Muscle layer of duodenum (tissue), 2 donors: Measurements from ENCODE around the gene GAL3ST2.

ENCODE experiments used
- H3K27ac ChIP-seq: one replicate; pipeline ENCODE4 v1.7.0; 2013; ENCODE audit warnings: mild to moderate bottlenecking, low read length
- H3K27me3 ChIP-seq: one replicate; pipeline ENCODE4 v1.7.0; 2013; ENCODE audit warnings: low read depth, mild to moderate bottlenecking, control low read depth, low read length
- H3K36me3 ChIP-seq, 2 donors: one replicate each; pipeline ENCODE4 v1.7.0; 2013; ENCODE audit warnings: low read length in 2 of 2, control low read depth in 1 of 2, mild to moderate bottlenecking in 1 of 2; ENCODE audit not compliant: insufficient read depth in 2 of 2, control insufficient read depth in 1 of 2
- H3K4me1 ChIP-seq, 2 donors: one replicate each; pipeline ENCODE4 v1.7.0; 2013; ENCODE audit warnings: low read length in 2 of 2, mild to moderate bottlenecking in 2 of 2, control low read depth in 1 of 2, moderate library complexity in 1 of 2; ENCODE audit not compliant: insufficient read depth in 2 of 2, control insufficient read depth in 1 of 2
- H3K4me3 ChIP-seq, 2 donors: one replicate each; pipeline ENCODE4 v1.7.0; 2013; ENCODE audit warnings: low read length in 2 of 2, low read depth in 1 of 2, mild to moderate bottlenecking in 1 of 2
- H3K9me3 ChIP-seq, 2 donors: one replicate each; pipeline ENCODE4 v1.7.0; 2013; ENCODE audit warnings: low read length in 2 of 2, control low read depth in 1 of 2, mild to moderate bottlenecking in 1 of 2; ENCODE audit not compliant: control insufficient read depth in 1 of 2
- donor health status: healthy.

GAL3ST2 gene

GRCh38 chr2:241850544-241851324 is 74.1 kb downstream of the GAL3ST2 start:
- no peak overlapping the region for H3K27ac ChIP-seq
- H3K9me3 ChIP-seq: no peaks in the 10 kb centered on the region
- H3K27me3 ChIP-seq: no peaks in the 10 kb centered on the region
- H3K4me3 ChIP-seq: no peak overlapping the region
- H3K36me3 ChIP-seq: no peaks in the 10 kb centered on the region
- peaks cover 0 to 4% of the 10 kb centered on the region in 2 donors for H3K4me1 ChIP-seq

GRCh38 chr2:241851325-241852115 is 74.9 kb downstream of the GAL3ST2 start:
- H3K27me3 ChIP-seq: no peaks in the 10 kb centered on the region

GRCh38 chr2:241852116-241852980 is 75.7 kb downstream of the GAL3ST2 start:
- no peaks in the 10 kb centered on the region for H3K27me3 ChIP-seq
- H3K4me1 ChIP-seq: no peaks in the 10 kb centered on the region
- H3K36me3 ChIP-seq: no peaks in the 10 kb centered on the region
- H3K9me3 ChIP-seq: no peaks in the 10 kb centered on the region
- no peak overlapping the region for H3K4me3 ChIP-seq
- no peak overlapping the region for H3K27ac ChIP-seq

More at GRCh38 chr2:241851325-241852115, 74.9 kb downstream of the GAL3ST2 start:
- Histone ChIP-seq H3K9me3 (no peaks in the 10 kb centered on the region), H3K4me3 (no peak overlapping the region), H3K27ac (no peak overlapping the region), H3K36me3 (no peaks in the 10 kb centered on the region), H3K4me1 (no peaks in the 10 kb centered on the region)

DNA sequence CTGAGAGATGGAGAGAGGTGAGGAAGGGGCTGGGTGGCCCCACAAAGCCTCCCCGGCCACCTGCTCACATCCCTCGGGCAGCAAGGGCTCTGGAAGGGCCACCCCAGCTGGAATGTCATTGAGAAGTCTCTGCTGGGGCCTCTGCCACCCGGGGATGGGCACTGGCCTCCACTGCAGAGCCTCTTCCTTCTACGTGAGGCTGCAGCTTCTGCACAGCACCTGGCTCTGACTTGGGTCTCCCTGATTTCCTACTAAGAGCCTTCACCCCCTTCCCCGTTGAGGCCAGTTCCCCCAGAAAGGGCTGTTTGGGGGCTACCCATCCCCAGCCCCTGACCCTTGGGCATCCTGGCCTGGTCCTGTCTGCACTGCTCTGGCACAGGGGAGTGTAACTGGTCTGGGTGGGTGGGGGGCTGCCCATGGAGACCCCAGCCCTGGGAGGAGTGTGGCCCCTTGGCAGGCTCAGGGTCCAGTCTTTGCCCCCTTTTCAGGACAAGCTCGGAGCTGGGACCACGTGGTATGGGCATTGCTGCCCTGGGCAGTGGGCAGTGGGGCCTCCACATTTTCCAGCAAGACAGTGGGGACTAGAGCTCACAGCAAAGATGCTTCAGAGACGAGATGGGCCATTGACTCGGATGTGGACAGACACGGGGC is 76.5 kb downstream of the GAL3ST2 start:
- H3K27ac ChIP-seq: no peak overlapping the region

More for the DNA sequence above, 76.5 kb downstream of the GAL3ST2 start:
- Histone ChIP-seq H3K4me1 (no peaks in the 10 kb centered on the region), H3K27me3 (no peaks in the 10 kb centered on the region), H3K4me3 (no peak overlapping the region), H3K9me3 (no peaks in the 10 kb centered on the region), H3K36me3 (no peaks in the 10 kb centered on the region)
